ENCODE results near the gene NKTR. TPM values are rescaled to one million over a fixed set of nuclear protein-coding genes. Genes with fewer than 3 reads are reported as not detected.
"Not testable (repeated sequence)": the region's sequence is repeated elsewhere in the genome, so short reads cannot be mapped to it uniquely, and the experiment has no call there.

NKTR gene
- 85.1 and 90.2 TPM in 2 replicates for total RNA-seq (2014; rRNA removed; shearing (Covaris generic))
- total RNA-seq (2022) = 154 and 167 TPM in 2 replicates
- percentile 96 among the genes with signal in this experiment for Bru-seq, nascent RNA
- BruChase-seq, experiment 1, labeled RNA remaining after a 6-hour chase = percentile 96 among the genes with signal in this experiment
- BruChase-seq, experiment 2, labeled RNA remaining after a 2-hour chase = percentile 99 among the genes with signal in this experiment
- long read RNA-seq, full-length matches to known transcripts = 8 of 59 reads
- long read RNA-seq, partial matches to known transcripts = 25 of 59 reads
- long read RNA-seq, other reads (novel, unspliced or antisense) = 26 of 59 reads

DNA sequence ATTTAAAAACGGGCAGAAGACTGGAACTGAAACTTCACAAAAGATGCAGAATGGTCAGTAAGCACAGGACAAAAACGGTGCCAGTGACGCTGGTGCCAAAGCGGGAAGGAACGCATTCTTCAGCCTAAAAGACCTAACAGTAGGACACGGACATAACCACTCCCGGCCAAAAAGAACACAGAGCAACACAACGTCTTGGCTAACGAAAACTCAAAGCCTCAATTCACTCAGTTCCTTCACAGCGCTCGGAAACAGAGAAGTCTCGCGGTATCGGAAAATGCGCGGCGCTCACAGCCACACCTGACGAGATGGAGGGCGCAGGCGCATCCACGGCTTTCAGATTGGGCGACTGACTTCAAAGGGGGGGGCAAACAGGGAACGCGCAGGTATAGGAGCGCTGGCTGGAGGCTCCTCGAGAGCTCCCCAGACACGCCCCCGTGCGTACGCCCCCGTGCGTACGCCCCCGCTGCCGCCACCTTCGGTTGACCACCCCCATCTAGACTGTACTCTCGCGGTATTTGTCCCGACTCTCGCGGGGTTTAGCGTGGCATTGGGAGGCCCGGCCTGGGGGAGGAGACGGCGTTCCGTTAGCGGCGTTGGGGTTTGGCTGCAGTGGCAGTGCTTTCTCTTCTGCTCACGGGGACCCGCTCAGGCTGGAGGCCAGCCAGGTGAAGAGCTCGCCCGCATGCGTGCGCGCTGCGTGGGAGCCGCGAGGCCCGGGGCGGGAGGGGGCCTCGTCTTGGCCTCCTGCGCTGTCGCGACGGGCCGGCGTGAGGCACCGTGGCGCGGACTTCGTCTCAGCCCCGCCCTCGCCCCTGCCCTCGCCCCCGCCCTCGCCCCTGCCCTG lies at the start of gene NKTR:
TSS of gene NKTR (plus strand) at position 576 of the 847 bp plus-strand sequence. CDS start 321 bp downstream, outside the sequence.
- peaks cover 51% of the 10 kb centered on the region for H3K79me2 ChIP-seq (ENCODE audit: insufficient read depth, low read depth, low read length)

GRCh38 chr3:42552830-42553229 lies 47.7 kb upstream of the NKTR start:
- Histone ChIP-seq H3K27ac (ENCODE audit: low read depth, low read length, poor library complexity, severe bottlenecking) (no peak overlapping the region), H4K20me1 (ENCODE audit: insufficient read depth, low read length) (no peaks in the 10 kb centered on the region), H3K79me2 (ENCODE audit: insufficient read depth, low read depth, low read length) (no peaks in the 10 kb centered on the region), H3K9me3 (ENCODE audit: low read length) (no peaks in the 10 kb centered on the region), H3K36me3 (ENCODE audit: insufficient read depth, low read length) (peaks cover 59% of the 10 kb centered on the region), H3K4me2 (ENCODE audit: low read length) (no peak overlapping the region), H3K4me3 (ENCODE audit: low read depth, low read length, poor library complexity, severe bottlenecking) (no peak overlapping the region), H3K9me2 (ENCODE audit: insufficient read depth, low read length) (no peaks in the 10 kb centered on the region), H2AFZ (ENCODE audit: low read length) (no peak overlapping the region), H3K4me1 (ENCODE audit: insufficient read depth, low read length, poor library complexity, severe bottlenecking) (peaks cover 7% of the 10 kb centered on the region)
- POLR2A ChIA-PET = interaction anchor here (0.7 to 1.2 kb wide), 2 partner anchors 48 to 217 kb away, joined by 3 to 4 read pairs; partner anchors contain the start of gene NKTR
- no peak for TF ChIP-seq EZH2phosphoT487 (IDR thresholded peaks at IDR 0.05; ENCODE audit: borderline replicate concordance, low read depth, low read length)
- TF ChIP-seq, protein P1, sequence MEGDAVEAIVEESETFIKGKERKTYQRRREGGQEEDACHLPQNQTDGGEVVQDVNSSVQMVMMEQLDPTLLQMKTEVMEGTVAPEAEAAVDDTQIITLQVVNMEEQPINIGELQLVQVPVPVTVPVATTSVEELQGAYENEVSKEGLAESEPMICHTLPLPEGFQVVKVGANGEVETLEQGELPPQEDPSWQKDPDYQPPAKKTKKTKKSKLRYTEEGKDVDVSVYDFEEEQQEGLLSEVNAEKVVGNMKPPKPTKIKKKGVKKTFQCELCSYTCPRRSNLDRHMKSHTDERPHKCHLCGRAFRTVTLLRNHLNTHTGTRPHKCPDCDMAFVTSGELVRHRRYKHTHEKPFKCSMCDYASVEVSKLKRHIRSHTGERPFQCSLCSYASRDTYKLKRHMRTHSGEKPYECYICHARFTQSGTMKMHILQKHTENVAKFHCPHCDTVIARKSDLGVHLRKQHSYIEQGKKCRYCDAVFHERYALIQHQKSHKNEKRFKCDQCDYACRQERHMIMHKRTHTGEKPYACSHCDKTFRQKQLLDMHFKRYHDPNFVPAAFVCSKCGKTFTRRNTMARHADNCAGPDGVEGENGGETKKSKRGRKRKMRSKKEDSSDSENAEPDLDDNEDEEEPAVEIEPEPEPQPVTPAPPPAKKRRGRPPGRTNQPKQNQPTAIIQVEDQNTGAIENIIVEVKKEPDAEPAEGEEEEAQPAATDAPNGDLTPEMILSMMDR (conservative IDR thresholded peaks at IDR 0.05; ENCODE audit: low read length) = no peak
- intact Hi-C loops (cut with micrococcal nuclease; ENCODE audit: unreplicated experiment) = no loop called here
- no peak for DNase-seq (ENCODE audit: low spot score)
- CTCF ChIA-PET (ENCODE audit: unreplicated experiment) = no interaction called here
- no TSS peak for BruUV-seq (replicated peaks)

More for the DNA sequence above, at the start of gene NKTR:
- peak; percentile 99 for DNase-seq (ENCODE audit: low spot score)
- H2AFZ ChIP-seq (ENCODE audit: low read length) = peak within 1 kb of the TSS; percentile 87
- H3K4me2 ChIP-seq (ENCODE audit: low read length) = peak within 1 kb of the TSS; percentile 88
- no TSS peak for BruUV-seq (replicated peaks)
- no peaks in the 10 kb centered on the region for H3K9me2 ChIP-seq (ENCODE audit: insufficient read depth, low read length)
- peak within 1 kb of the TSS; percentile 78 for H3K4me3 ChIP-seq (ENCODE audit: low read depth, low read length, poor library complexity, severe bottlenecking)
- peaks cover 32% of the 10 kb centered on the region for H3K4me1 ChIP-seq (ENCODE audit: insufficient read depth, low read length, poor library complexity, severe bottlenecking)
- peak within 1 kb of the TSS; percentile 93 for H3K27ac ChIP-seq (ENCODE audit: low read depth, low read length, poor library complexity, severe bottlenecking)
- no peaks in the 10 kb centered on the region for H3K9me3 ChIP-seq (ENCODE audit: low read length)
- ChIA-PET CTCF (ENCODE audit: unreplicated experiment) (interaction anchor here (0.7 to 2.2 kb wide), 5 partner anchors 9 to 22 kb away, joined by 3 to 6 read pairs (median 5); partner anchors contain the start of gene SEC22C), POLR2A (interaction anchor here (0.5 to 3.8 kb wide), 8 partner anchors 10 to 48 kb away, joined by 3 to 33 read pairs (median 4); partner anchors contain the start of genes SEC22C and SS18L2)
- intact Hi-C loops (cut with micrococcal nuclease; ENCODE audit: unreplicated experiment) = loop anchor here (1.0 kb wide), 2 partner anchors 10 to 18 kb away; partner anchors contain the start of gene SS18L2
- peaks cover 35% of the 10 kb centered on the region for H4K20me1 ChIP-seq (ENCODE audit: insufficient read depth, low read length)
- H3K36me3 ChIP-seq (ENCODE audit: insufficient read depth, low read length) = peaks cover 49% of the 10 kb centered on the region
- TF ChIP-seq EZH2phosphoT487 (IDR thresholded peaks at IDR 0.05; ENCODE audit: borderline replicate concordance, low read depth, low read length) = no peak

DNA sequence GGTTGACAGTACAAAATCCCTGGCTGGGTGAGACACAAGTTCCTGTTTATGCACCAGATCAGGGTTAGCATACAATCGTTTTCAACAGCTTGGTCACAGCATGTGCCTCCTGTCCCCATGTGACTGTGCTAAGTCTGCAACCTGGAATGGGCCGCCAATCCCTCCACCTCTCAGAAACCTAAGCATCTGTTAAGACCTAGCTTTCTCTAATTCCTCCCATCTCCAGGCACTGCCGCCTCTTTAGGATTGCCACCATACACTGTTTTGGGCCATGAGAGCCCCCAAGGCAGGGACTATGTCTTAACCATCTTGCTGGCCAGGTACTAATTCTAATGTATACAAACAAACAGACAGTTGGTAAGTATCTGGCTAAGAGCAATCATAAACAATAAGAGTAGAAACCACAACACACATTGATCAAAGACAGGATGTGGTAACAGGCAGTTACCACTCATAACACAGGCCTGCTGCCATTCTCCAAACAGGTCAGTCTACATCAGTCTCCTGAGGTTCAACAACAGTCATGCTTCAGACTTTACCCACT lies 44.3 kb upstream of the NKTR start:
- Histone ChIP-seq H4K20me1 (ENCODE audit: insufficient read depth, low read length) (no peaks in the 10 kb centered on the region), H3K9me3 (ENCODE audit: low read length) (no peaks in the 10 kb centered on the region), H3K36me3 (ENCODE audit: insufficient read depth, low read length) (peaks cover 86% of the 10 kb centered on the region), H3K4me1 (ENCODE audit: insufficient read depth, low read length, poor library complexity, severe bottlenecking) (peaks cover 7% of the 10 kb centered on the region), H3K27ac (ENCODE audit: low read depth, low read length, poor library complexity, severe bottlenecking) (no peak overlapping the region), H3K4me3 (ENCODE audit: low read depth, low read length, poor library complexity, severe bottlenecking) (no peak overlapping the region), H3K4me2 (ENCODE audit: low read length) (no peak overlapping the region), H3K79me2 (ENCODE audit: insufficient read depth, low read depth, low read length) (no peaks in the 10 kb centered on the region), H2AFZ (ENCODE audit: low read length) (no peak overlapping the region), H3K9me2 (ENCODE audit: insufficient read depth, low read length) (no peaks in the 10 kb centered on the region)
- no peak for TF ChIP-seq EZH2phosphoT487 (IDR thresholded peaks at IDR 0.05; ENCODE audit: borderline replicate concordance, low read depth, low read length)
- TF ChIP-seq, protein P1 (conservative IDR thresholded peaks at IDR 0.05; ENCODE audit: low read length) = no peak
- CTCF ChIA-PET (ENCODE audit: unreplicated experiment) = no interaction called here
- no TSS peak for BruUV-seq (replicated peaks)
- intact Hi-C loops (cut with micrococcal nuclease; ENCODE audit: unreplicated experiment) = no loop called here
- DNase-seq (ENCODE audit: low spot score) = peak; percentile 20
- POLR2A ChIA-PET = no interaction called here

DNA sequence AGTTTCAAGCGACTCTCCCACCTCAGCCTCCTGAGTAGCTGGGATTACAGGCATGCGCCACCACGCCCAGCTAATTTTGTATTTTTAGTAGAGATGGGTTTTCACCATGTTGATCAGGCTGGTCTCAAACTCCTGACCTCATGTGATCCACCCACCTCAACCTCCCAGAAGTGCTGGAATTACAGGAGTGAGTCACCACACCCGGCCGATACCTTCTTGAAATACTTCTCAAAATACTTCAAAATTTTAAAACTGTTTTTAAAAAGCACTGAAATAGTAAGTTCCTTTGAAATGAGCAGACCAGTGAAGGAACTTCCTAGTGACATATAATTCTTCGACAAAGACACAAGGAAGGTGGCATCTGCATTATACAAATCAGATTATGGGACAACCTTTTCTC lies 43.7 kb upstream of the NKTR start:
- H3K36me3 ChIP-seq (ENCODE audit: insufficient read depth, low read length) = peaks cover 90% of the 10 kb centered on the region
- BruUV-seq (replicated peaks); H3K4me1 ChIP-seq (ENCODE audit: insufficient read depth, low read length, poor library complexity, severe bottlenecking); POLR2A ChIA-PET; H4K20me1 ChIP-seq (ENCODE audit: insufficient read depth, low read length); H3K27ac ChIP-seq (ENCODE audit: low read depth, low read length, poor library complexity, severe bottlenecking); H2AFZ ChIP-seq (ENCODE audit: low read length); intact Hi-C loops (cut with micrococcal nuclease; ENCODE audit: unreplicated experiment); H3K9me3 ChIP-seq (ENCODE audit: low read length); DNase-seq (ENCODE audit: low spot score); CTCF ChIA-PET (ENCODE audit: unreplicated experiment); H3K4me2 ChIP-seq (ENCODE audit: low read length); H3K9me2 ChIP-seq (ENCODE audit: insufficient read depth, low read length); H3K79me2 ChIP-seq (ENCODE audit: insufficient read depth, low read depth, low read length); H3K4me3 ChIP-seq (ENCODE audit: low read depth, low read length, poor library complexity, severe bottlenecking): not testable (repeated sequence)
